Fibroblast of villous mesenchyme (primary cell): ENCODE results near the gene TXNDC16. TPM values are rescaled to one million over a fixed set of nuclear protein-coding genes. Genes with fewer than 3 reads are reported as not detected.

Experiments used
- DNase-seq: peaks from one replicate; pipeline ENCODE4 v3.0.0-alpha.2; 2010; ENCODE audit warnings: low read depth
- H3K4me3 ChIP-seq: 2 replicates; pipeline ENCODE4 v1.5.1; 2011; ENCODE audit warnings: low read depth, mild to moderate bottlenecking, low read length
- total RNA-seq: library from RNA; depleted of rRNA; stranded (reverse); fragments of >200 nt; gene quantifications from 2 replicates; pipeline ENCODE4 v1.2.3, GENCODE V29; 2012
- TF ChIP-seq, protein P1 (sequence below): IDR thresholded peaks from 2 replicates; pipeline ENCODE4 v1.5.1; 2012; ENCODE audit warnings: low read depth, mild to moderate bottlenecking, low read length; ENCODE audit not compliant: insufficient read depth

Gene TXNDC16, protein sequence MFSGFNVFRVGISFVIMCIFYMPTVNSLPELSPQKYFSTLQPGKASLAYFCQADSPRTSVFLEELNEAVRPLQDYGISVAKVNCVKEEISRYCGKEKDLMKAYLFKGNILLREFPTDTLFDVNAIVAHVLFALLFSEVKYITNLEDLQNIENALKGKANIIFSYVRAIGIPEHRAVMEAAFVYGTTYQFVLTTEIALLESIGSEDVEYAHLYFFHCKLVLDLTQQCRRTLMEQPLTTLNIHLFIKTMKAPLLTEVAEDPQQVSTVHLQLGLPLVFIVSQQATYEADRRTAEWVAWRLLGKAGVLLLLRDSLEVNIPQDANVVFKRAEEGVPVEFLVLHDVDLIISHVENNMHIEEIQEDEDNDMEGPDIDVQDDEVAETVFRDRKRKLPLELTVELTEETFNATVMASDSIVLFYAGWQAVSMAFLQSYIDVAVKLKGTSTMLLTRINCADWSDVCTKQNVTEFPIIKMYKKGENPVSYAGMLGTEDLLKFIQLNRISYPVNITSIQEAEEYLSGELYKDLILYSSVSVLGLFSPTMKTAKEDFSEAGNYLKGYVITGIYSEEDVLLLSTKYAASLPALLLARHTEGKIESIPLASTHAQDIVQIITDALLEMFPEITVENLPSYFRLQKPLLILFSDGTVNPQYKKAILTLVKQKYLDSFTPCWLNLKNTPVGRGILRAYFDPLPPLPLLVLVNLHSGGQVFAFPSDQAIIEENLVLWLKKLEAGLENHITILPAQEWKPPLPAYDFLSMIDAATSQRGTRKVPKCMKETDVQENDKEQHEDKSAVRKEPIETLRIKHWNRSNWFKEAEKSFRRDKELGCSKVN
- 3.0 and 3.9 TPM in 2 replicates for total RNA-seq

DNA sequence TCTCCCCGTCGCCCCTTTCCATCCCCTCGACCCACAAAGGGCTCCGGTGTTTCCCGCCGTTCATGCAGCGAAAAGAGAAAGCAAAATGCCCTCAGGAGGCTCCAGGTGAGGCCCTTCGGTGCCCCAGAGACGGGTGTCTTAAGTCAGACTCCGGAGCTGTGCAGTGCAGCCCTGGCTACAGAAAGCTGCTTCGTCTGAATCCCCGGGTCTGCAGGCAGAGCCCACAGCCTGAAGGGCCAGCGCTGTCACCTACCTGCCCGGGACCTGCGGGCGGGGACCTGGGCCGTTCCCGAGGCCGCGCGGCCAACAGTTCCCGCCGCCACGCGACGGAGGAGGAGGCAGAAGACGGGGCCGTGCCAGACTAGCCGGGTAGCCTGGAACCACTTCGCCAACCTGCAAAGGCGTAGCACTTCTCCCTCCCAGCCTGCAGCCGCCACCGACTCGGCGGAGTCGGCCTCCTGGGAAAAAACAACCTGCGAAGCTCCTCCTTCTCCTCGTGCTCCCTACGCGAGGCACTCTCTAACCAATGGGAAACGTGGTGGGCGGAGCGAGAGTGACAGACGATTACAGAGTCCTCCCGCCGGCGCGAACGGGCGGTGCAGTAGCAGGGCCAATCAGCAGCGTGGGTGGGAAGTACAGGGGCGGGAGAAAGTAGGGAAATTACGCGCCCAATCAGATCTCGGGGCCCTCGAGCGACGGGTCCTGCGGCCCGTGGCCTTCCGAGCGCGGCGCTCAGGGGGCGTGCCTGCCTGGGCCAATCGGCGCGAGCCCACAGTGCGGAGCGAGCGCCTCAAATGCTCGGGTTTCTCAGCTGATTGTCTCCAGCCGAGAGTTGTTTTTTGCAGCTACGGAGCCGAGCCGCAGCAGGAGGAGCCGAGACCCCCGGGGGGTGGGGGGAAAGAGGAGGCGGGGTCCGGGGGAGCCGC is at the start of gene TXNDC16, which contains the start of gene GPR137C:
Gene TXNDC16, minus strand, starts transcription at position 443 of the 926 bp plus-strand sequence. CDS start 8,948 bp downstream, outside the sequence.
Gene GPR137C, plus strand, starts transcription at position 774 of the 926 bp plus-strand sequence. CDS start 312 bp downstream, outside the sequence.
- DNase-seq = peak; percentile 99
- TF ChIP-seq, protein P1, sequence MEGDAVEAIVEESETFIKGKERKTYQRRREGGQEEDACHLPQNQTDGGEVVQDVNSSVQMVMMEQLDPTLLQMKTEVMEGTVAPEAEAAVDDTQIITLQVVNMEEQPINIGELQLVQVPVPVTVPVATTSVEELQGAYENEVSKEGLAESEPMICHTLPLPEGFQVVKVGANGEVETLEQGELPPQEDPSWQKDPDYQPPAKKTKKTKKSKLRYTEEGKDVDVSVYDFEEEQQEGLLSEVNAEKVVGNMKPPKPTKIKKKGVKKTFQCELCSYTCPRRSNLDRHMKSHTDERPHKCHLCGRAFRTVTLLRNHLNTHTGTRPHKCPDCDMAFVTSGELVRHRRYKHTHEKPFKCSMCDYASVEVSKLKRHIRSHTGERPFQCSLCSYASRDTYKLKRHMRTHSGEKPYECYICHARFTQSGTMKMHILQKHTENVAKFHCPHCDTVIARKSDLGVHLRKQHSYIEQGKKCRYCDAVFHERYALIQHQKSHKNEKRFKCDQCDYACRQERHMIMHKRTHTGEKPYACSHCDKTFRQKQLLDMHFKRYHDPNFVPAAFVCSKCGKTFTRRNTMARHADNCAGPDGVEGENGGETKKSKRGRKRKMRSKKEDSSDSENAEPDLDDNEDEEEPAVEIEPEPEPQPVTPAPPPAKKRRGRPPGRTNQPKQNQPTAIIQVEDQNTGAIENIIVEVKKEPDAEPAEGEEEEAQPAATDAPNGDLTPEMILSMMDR = no peak
- H3K4me3 ChIP-seq = peak within 1 kb of the TSS; percentile 90

DNA sequence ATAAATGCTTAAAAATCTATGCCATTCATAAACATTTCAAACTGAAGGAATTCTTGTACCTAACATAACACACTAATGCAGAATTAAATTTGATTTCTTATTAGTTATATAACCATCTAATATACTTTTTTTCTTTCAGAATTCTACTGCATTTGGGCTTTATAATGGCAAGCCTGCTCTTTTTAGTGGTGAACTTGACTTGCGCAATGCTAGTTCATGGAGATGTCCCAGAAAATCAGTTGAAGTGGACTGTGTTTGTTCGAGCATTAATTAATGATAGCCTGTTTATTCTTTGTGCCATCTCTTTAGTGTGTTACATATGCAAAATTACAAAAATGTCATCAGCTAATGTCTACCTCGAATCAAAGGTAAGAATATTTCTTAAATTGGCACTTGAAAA is 47.7 kb upstream of the TXNDC16 start:
- TF ChIP-seq, protein P1 = no peak
- DNase-seq = no peak
- no peak overlapping the region for H3K4me3 ChIP-seq

DNA sequence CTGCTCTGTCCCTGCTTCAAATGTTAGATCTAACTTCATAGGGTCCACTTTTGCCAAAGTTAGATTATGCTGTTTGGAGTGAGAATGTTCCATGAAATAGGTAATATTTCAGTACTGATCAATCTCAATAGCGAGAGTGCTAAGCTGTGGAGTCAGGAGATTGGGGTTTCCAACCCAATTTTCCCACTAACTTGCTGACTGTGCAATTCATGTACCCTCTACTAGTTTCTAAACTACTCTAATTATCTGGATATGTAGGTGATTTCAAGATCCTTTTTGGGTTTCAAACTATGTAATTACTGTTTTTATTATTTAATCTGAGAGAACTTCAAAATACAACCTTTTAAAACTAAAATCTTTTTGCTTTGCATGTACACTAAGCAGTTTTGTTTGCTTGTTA is 46.3 kb upstream of the TXNDC16 start:
- TF ChIP-seq, protein P1 = no peak
- DNase-seq = no peak
- H3K4me3 ChIP-seq = no peak overlapping the region

DNA sequence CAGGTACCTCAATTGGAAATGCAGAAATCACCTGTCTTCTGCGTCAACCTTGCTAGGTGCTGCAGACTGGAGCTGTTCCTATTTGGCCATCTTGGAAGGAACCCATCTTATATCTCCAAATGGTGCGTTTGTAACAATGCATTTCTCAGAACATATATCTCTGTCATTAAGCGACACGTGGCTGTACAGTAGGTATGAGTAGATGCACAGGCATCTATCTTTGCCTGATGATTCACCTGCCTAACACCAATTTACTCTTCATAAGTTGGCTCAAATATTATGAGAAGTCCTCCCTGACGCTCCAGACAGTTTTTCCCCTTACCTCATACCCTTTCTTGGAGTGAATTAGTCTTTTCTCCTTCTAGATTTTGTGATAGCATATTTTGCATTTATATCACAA is 44.6 kb upstream of the TXNDC16 start:
- DNase-seq = no peak
- TF ChIP-seq, protein P1 = no peak
- no peak overlapping the region for H3K4me3 ChIP-seq

DNA sequence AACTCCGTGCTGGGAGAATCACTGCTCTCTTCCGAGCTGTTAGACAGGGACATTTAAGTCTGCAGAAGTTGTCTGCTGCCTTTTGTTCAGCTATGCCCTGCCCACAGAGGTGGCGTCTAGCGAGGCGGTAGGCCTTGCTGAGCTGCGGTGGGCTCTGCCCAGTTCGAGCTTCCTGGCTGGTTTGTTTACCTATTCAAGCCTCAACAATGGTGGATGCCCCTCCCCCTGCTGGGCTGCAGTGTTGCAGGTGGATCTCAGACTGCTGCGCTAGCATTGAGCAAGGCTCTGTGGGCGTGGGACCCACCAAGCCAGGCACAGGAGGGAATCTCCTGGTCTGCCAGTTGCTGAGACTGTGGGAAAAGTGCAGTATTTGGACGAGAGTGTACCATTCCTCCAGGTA is 44.0 kb upstream of the TXNDC16 start:
- TF ChIP-seq, protein P1 = no peak
- DNase-seq = no peak
- H3K4me3 ChIP-seq = no peak overlapping the region

DNA sequence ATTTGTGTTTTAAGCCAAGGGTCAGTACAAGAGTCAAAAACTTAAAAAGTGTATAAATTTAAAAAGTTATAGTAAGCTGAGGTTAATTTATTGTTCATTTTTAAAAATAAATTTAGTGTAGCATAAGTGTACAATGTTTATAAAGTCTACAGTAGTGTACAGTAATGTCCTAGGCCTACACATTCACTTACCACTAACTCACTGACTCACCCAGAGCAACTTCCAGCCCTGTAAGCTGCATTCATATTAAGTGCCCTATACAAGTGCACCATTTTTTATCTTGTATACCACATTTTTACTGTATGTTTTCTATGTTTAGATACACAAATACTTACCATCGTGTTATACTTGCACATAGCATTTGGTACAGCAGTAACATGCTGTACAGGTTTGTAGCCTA is 38.0 kb upstream of the TXNDC16 start:
- DNase-seq = no peak
- no peak overlapping the region for H3K4me3 ChIP-seq
- TF ChIP-seq, protein P1 = no peak
